OCI-LY3 (cell line): Measurements from ENCODE around the gene INHBB.

ENCODE experiments used
- H2AFZ ChIP-seq: fragments of 200-600, 300-600 bp; shearing (Covaris generic); 2 replicates; pipeline ENCODE4 v1.6.0; 2014; ENCODE audit warnings: antibody characterized with exemption, low read depth, low read length
- H3K27ac ChIP-seq: fragments of 200-600, 300-600 bp; sonication (generic); 2 replicates; pipeline ENCODE4 v1.5.1; 2014; ENCODE audit warnings: mild to moderate bottlenecking, low read length, moderate library complexity, mixed read lengths
- H3K27me3 ChIP-seq: fragments of 200-600, 300-600 bp; sonication (generic); 2 replicates; pipeline ENCODE4 v1.6.1; 2014; ENCODE audit warnings: low read depth, low read length, mixed read lengths
- H3K36me3 ChIP-seq: fragments of 200-600, 300-600 bp; sonication (generic); replicated peaks from 2 replicates; pipeline ENCODE3; 2014; ENCODE audit warnings: low read depth, low read length, mixed read lengths
- H3K4me1 ChIP-seq: fragments of 300-600, 200-600 bp; sonication (generic); 2 replicates; pipeline ENCODE4 v1.6.1; 2014; ENCODE audit warnings: low read length, mixed read lengths
- H3K4me2 ChIP-seq: fragments of 200-600, 300-600 bp; sonication (generic); 2 replicates; pipeline ENCODE4 v1.6.1; 2014; ENCODE audit warnings: low read length, mixed read lengths
- H3K4me3 ChIP-seq: fragments of 300-600, 200-600 bp; sonication (generic); 2 replicates; pipeline ENCODE4 v1.5.1; 2014; ENCODE audit warnings: antibody characterized with exemption, mild to moderate bottlenecking, low read length, moderate library complexity
- H3K79me2 ChIP-seq: fragments of 300-600, 200-600 bp; shearing (Covaris generic); 2 replicates; pipeline ENCODE4 v1.6.1; 2014; ENCODE audit warnings: mild to moderate bottlenecking, low read length, mixed read lengths
- H3K9ac ChIP-seq: fragments of 300-600, 200-600 bp; shearing (Covaris generic); 2 replicates; pipeline ENCODE4 v1.6.0; 2014; ENCODE audit warnings: mild to moderate bottlenecking, low read length, moderate library complexity
- H3K9me3 ChIP-seq: fragments of 200-600, 300-600 bp; shearing (Covaris generic); 2 replicates; pipeline ENCODE4 v1.6.1; 2014; ENCODE audit warnings: low read length, mixed read lengths; ENCODE audit not compliant: insufficient read depth
- H4K20me1 ChIP-seq: fragments of 200-600, 300-600 bp; sonication (generic); 2 replicates; pipeline ENCODE4 v1.6.1; 2016; ENCODE audit warnings: low read length, mixed read lengths; ENCODE audit not compliant: insufficient read depth
- CTCF ChIP-seq: fragments of 200-600, 300-600 bp; sonication (generic); IDR thresholded peaks from 2 replicates; pipeline ENCODE4 v1.5.1; 2014; ENCODE audit warnings: antibody characterized with exemption, low read length, low read depth
- EZH2phosphoT487 ChIP-seq: fragments of 200-600 bp; shearing (Covaris generic); IDR thresholded peaks from 2 replicates; pipeline ENCODE4 v1.6.1; 2018; ENCODE audit warnings: antibody characterized with exemption, mixed run types, low read depth

INHBB gene

GRCh38 chr2:120347396-120348060, 1.6 kb downstream of the INHBB start:
- H3K4me3 ChIP-seq = no peak overlapping the region
- H3K4me1 ChIP-seq = no peaks in the 10 kb centered on the region
- no peak overlapping the region for H2AFZ ChIP-seq
- H3K9me3 ChIP-seq = no peaks in the 10 kb centered on the region
- H3K27me3 ChIP-seq = 0 out of 2 replicates have a peak, but pooled peaks cover 4% of the 10 kb centered on the region
- H3K9ac ChIP-seq = no peak overlapping the region
- no peaks in the 10 kb centered on the region for H3K36me3 ChIP-seq
- H3K27ac ChIP-seq = no peak overlapping the region
- no peak overlapping the region for H3K4me2 ChIP-seq
- no peak for TF ChIP-seq EZH2phosphoT487
- TF ChIP-seq CTCF = no peak
- H4K20me1 ChIP-seq = no peaks in the 10 kb centered on the region
- H3K79me2 ChIP-seq = no peaks in the 10 kb centered on the region

GRCh38 chr2:120348134-120348736, 2.3 kb downstream of the INHBB start:
- Histone ChIP-seq H3K79me2 (no peaks in the 10 kb centered on the region), H3K4me1 (no peaks in the 10 kb centered on the region), H3K9ac (no peak overlapping the region), H3K36me3 (no peaks in the 10 kb centered on the region), H3K27me3 (0 out of 2 replicates have a peak, but pooled peaks cover 4% of the 10 kb centered on the region), H3K27ac (no peak overlapping the region), H3K4me2 (no peak overlapping the region), H2AFZ (no peak overlapping the region), H4K20me1 (no peaks in the 10 kb centered on the region), H3K9me3 (no peaks in the 10 kb centered on the region), H3K4me3 (no peak overlapping the region)
- no peak for TF ChIP-seq CTCF
- no peak for TF ChIP-seq EZH2phosphoT487

GRCh38 chr2:120348737-120349439, 3.0 kb downstream of the INHBB start:
- no peak overlapping the region for H3K4me2 ChIP-seq
- H3K27ac ChIP-seq = no peak overlapping the region
- no peaks in the 10 kb centered on the region for H3K79me2 ChIP-seq
- H3K9ac ChIP-seq = no peak overlapping the region
- H3K9me3 ChIP-seq = no peaks in the 10 kb centered on the region
- no peaks in the 10 kb centered on the region for H3K36me3 ChIP-seq
- no peak for TF ChIP-seq CTCF
- TF ChIP-seq EZH2phosphoT487 = no peak
- 0 out of 2 replicates have a peak, but pooled peaks cover 4% of the 10 kb centered on the region for H3K27me3 ChIP-seq
- no peaks in the 10 kb centered on the region for H3K4me1 ChIP-seq
- H4K20me1 ChIP-seq = no peaks in the 10 kb centered on the region
- H3K4me3 ChIP-seq = no peak overlapping the region
- no peak overlapping the region for H2AFZ ChIP-seq

- no peaks in the 10 kb centered on the region for H3K79me2 ChIP-seq
- no peaks in the 10 kb centered on the region for H3K36me3 ChIP-seq
- no peaks in the 10 kb centered on the region for H4K20me1 ChIP-seq
- H3K4me3 ChIP-seq = no peak overlapping the region
- H3K9ac ChIP-seq = no peak overlapping the region
- H3K9me3 ChIP-seq = no peaks in the 10 kb centered on the region
- 0 out of 2 replicates have a peak, but pooled peaks cover 4% of the 10 kb centered on the region for H3K27me3 ChIP-seq
- no peaks in the 10 kb centered on the region for H3K4me1 ChIP-seq
- H3K4me2 ChIP-seq = no peak overlapping the region
- no peak overlapping the region for H2AFZ ChIP-seq
- H3K27ac ChIP-seq = no peak overlapping the region
- TF ChIP-seq EZH2phosphoT487 (no peak), CTCF (no peak)
Measured at GRCh38 chr2:120349440-120349921, 3.5 kb downstream of the INHBB start.
